DOHH2 (cell line): ENCODE data around the gene TMEM187.

Source experiments
- EZH2phosphoT487 ChIP-seq: fragments of 200-600 bp; sonication (generic); IDR thresholded peaks from 2 replicates; pipeline ENCODE4 v1.6.1; 2017; ENCODE audit warnings: borderline replicate concordance, mild to moderate bottlenecking, antibody characterized with exemption, low read length, moderate library complexity, mixed read lengths
- TF ChIP-seq, protein P1 (sequence below): fragments of 200-600 bp; sonication (generic); IDR thresholded peaks from one replicate; pipeline ENCODE4 v1.5.1; 2014; ENCODE audit warnings: antibody characterized with exemption, mild to moderate bottlenecking, low read depth, low read length; ENCODE audit not compliant: poor library complexity, severe bottlenecking

DNA sequence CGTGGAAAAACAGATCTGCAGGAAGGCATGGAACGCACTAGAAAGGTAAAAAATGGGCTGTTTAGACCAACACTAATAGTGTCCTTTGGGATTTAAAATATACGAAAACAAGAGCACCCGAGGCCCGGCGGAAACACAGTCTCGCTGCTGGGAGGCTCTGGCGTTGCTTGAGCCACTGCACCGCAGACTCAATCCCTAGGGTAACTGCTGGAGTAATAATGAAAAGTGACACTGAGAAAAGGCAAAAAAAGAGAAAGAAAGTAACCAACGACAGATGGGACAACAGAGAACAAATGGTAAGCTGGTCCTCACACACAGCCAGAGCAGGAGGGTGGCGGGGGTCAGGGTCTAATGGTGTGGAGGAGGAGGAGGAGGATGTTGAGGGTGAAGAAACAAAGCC, 31.8 kb downstream of the TMEM187 start:
- TF ChIP-seq, protein P1, sequence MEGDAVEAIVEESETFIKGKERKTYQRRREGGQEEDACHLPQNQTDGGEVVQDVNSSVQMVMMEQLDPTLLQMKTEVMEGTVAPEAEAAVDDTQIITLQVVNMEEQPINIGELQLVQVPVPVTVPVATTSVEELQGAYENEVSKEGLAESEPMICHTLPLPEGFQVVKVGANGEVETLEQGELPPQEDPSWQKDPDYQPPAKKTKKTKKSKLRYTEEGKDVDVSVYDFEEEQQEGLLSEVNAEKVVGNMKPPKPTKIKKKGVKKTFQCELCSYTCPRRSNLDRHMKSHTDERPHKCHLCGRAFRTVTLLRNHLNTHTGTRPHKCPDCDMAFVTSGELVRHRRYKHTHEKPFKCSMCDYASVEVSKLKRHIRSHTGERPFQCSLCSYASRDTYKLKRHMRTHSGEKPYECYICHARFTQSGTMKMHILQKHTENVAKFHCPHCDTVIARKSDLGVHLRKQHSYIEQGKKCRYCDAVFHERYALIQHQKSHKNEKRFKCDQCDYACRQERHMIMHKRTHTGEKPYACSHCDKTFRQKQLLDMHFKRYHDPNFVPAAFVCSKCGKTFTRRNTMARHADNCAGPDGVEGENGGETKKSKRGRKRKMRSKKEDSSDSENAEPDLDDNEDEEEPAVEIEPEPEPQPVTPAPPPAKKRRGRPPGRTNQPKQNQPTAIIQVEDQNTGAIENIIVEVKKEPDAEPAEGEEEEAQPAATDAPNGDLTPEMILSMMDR: no peak
- TF ChIP-seq EZH2phosphoT487: no peak
